ENCODE results near the gene CNTN1. TPM values are rescaled to one million over a fixed set of nuclear protein-coding genes. Genes with fewer than 3 reads are reported as not detected.
A peak's percentile ranks its signal among the peaks of the same experiment; 100 is the strongest.

CNTN1 gene
- total and polyA plus RNA-seq, 2 of the 4 experiments (the other 2 are of a cell fraction) = 0.10 to 0.18 TPM

- H3K56ac ChIP-seq (ENCODE audit: extremely low read depth, insufficient read depth, low read length) = no peak overlapping the region
- ChIA-PET CTCF (no interaction called here), POLR2A (ENCODE audit: unreplicated experiment) (no interaction called here)
- intact Hi-C loops (cut with micrococcal nuclease) (no loop called here), in situ Hi-C loops (cut with MboI; ENCODE audit: low sequenced_read_pairs) (no loop called here), dilution Hi-C loops (cut with HindIII; ENCODE audit: low sequenced_read_pairs, unreplicated experiment) (no loop called here)
- H2AK9ac ChIP-seq (replicated peaks; ENCODE audit: low read depth, low read length, poor library complexity) = no peak overlapping the region
- no peak overlapping the region for H2BK5ac ChIP-seq (ENCODE audit: low read depth, low read length, poor library complexity, severe bottlenecking)
- no peak overlapping the region for H2BK120ac ChIP-seq (ENCODE audit: low read depth, low read length)
- H3K9me3 ChIP-seq (ENCODE audit: control insufficient read depth, insufficient read depth, low read length) = 0 out of 2 replicates have a peak, but pooled peaks cover under 1% of the 10 kb centered on the region
- no peak overlapping the region for H4K91ac ChIP-seq (ENCODE audit: insufficient read depth, low read depth, low read length)
- H4K8ac ChIP-seq (ENCODE audit: low read depth in 2 of 2, low read length in 2 of 2) = no peak overlapping the region
- H3K23ac ChIP-seq (ENCODE audit: low read depth, low read length) = no peak overlapping the region
- H3K9me1 ChIP-seq (ENCODE audit: insufficient read depth, low read length) = no peaks in the 10 kb centered on the region
- H3K9ac ChIP-seq (ENCODE audit: low read depth, low read length) = no peak overlapping the region
- no peaks in the 10 kb centered on the region for H3K4me1 ChIP-seq (ENCODE audit: control insufficient read depth, insufficient read depth, low read length)
- H2AK5ac ChIP-seq (ENCODE audit: low read depth, low read length) = no peak overlapping the region
- no peaks in the 10 kb centered on the region for H3K36me3 ChIP-seq (ENCODE audit: control insufficient read depth, insufficient read depth, low read length)
- DNase-seq (no peak), ATAC-seq (ENCODE audit: low read depth) (no peak)
- H2BK15ac ChIP-seq (ENCODE audit: low read depth, low read length) = no peak overlapping the region
- H3K14ac ChIP-seq (replicated peaks; ENCODE audit: low read depth, low read length) = no peak overlapping the region
- no peaks in the 10 kb centered on the region for H4K20me1 ChIP-seq (ENCODE audit: insufficient read depth, low read length)
- TF ChIP-seq MAZ (IDR thresholded peaks at IDR 0.05; ENCODE audit: borderline replicate concordance, low read depth, low read length) = no peak
- TF ChIP-seq SMC3 (IDR thresholded peaks at IDR 0.05; ENCODE audit: low read depth, low read length) = no peak
- TF ChIP-seq MXI1 (IDR thresholded peaks at IDR 0.05; ENCODE audit: borderline replicate concordance, low read depth, low read length) = no peak
- peak; percentile 85 for TF ChIP-seq MAFK (IDR thresholded peaks at IDR 0.05; ENCODE audit: low read depth, low read length)
- no peak for TF ChIP-seq CEBPB (IDR thresholded peaks at IDR 0.05; ENCODE audit: low read depth, low read length)
- no peak for TF ChIP-seq POLR2A (IDR thresholded peaks at IDR 0.05; ENCODE audit: low read depth, low read length)
- no peak for TF ChIP-seq RCOR1 (IDR thresholded peaks at IDR 0.05; ENCODE audit: insufficient replicate concordance, low read length)
- TF ChIP-seq BHLHE40 (IDR thresholded peaks at IDR 0.05; ENCODE audit: low read depth, low read length) = no peak
- no peak for TF ChIP-seq RAD21 (IDR thresholded peaks at IDR 0.05; ENCODE audit: low read length)
- H3K4me3 ChIP-seq (ENCODE audit: insufficient read depth, low read depth, low read length) = no peak overlapping the region
- no peak overlapping the region for H3K27ac ChIP-seq (ENCODE audit: insufficient read depth, low read length)
- no peak overlapping the region for H3K4me2 ChIP-seq (ENCODE audit: low read depth, low read length)
- H3K79me1 ChIP-seq (ENCODE audit: low read depth in 1 of 2, low read length in 2 of 2) = no peaks in the 10 kb centered on the region
- no peak overlapping the region for H2AFZ ChIP-seq (replicated peaks; ENCODE audit: low read length, poor library complexity)
- no peak overlapping the region for H4K5ac ChIP-seq (ENCODE audit: low read depth, low read length)
- no peaks in the 10 kb centered on the region for H3K27me3 ChIP-seq (ENCODE audit: control insufficient read depth, insufficient read depth, low read length)
- BruUV-seq (replicated peaks) = no TSS peak
- no peak overlapping the region for H3K18ac ChIP-seq (ENCODE audit: low read depth, low read length)
- H2BK20ac ChIP-seq (ENCODE audit: low read depth, low read length) = no peak overlapping the region
- no peak overlapping the region for H3K4ac ChIP-seq (ENCODE audit: low read depth, low read length)
Measured at GRCh38 chr12:41121374-41121773, 429.1 kb downstream of the CNTN1 start.

Data from IMR-90 (cell line).